Adipocyte (in vitro differentiated cells): ENCODE results near the gene AGO3.

Source experiments
- DNase-seq: peaks from one replicate; pipeline ENCODE4 v3.0.0-alpha.2; 2015; ENCODE audit warnings: low read depth
- H3K27me3 ChIP-seq: replicated peaks from 2 replicates; pipeline ENCODE4 v1.7.0; 2013; ENCODE audit warnings: mild to moderate bottlenecking, low read length, moderate library complexity; ENCODE audit not compliant: control insufficient read depth, insufficient read depth
- H3K36me3 ChIP-seq: 2 replicates; pipeline ENCODE4 v1.7.0; 2013; ENCODE audit warnings: low read length, mild to moderate bottlenecking, moderate library complexity; ENCODE audit not compliant: control insufficient read depth, insufficient read depth, severe bottlenecking
- H3K4me1 ChIP-seq: 2 replicates; pipeline ENCODE4 v1.7.0; 2013; ENCODE audit warnings: mild to moderate bottlenecking, low read length, moderate library complexity; ENCODE audit not compliant: control insufficient read depth, insufficient read depth
- H3K4me3 ChIP-seq: 2 replicates; pipeline ENCODE4 v1.7.0; 2013; ENCODE audit warnings: mild to moderate bottlenecking, low read length, moderate library complexity
- H3K9ac ChIP-seq: 2 replicates; pipeline ENCODE4 v1.7.0; 2013; ENCODE audit warnings: mild to moderate bottlenecking, low read length, moderate library complexity
- H3K9me3 ChIP-seq: 2 replicates; pipeline ENCODE4 v1.7.0; 2013; ENCODE audit warnings: mild to moderate bottlenecking, low read length, moderate library complexity; ENCODE audit not compliant: control insufficient read depth

AGO3 gene

DNA sequence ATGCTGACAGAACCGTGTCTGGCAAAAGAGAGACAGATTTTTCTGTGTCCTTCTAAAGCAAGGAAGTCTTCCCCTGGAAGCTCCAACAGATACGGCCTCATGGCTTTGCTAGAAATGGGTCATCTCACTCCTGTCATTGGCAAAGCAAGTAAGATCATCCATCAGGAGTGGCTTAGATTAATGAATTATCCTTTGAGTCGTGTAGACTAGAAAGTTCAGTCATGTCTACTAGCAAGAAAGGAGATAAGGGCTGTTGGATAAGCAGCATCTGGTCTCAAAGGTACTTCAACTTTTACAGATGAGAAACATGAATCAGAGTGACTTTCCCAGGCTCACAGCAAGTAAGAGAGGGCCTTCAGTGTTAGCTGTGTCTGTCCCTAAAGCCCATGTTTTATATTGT, 3.4 kb upstream of the AGO3 start:
- Histone ChIP-seq H3K4me1 (peaks cover 22% of the 10 kb centered on the region), H3K9me3 (no peaks in the 10 kb centered on the region), H3K4me3 (no peak overlapping the region), H3K27me3 (no peaks in the 10 kb centered on the region), H3K36me3 (no peaks in the 10 kb centered on the region), H3K9ac (no peak overlapping the region)
- no peak for DNase-seq

DNA sequence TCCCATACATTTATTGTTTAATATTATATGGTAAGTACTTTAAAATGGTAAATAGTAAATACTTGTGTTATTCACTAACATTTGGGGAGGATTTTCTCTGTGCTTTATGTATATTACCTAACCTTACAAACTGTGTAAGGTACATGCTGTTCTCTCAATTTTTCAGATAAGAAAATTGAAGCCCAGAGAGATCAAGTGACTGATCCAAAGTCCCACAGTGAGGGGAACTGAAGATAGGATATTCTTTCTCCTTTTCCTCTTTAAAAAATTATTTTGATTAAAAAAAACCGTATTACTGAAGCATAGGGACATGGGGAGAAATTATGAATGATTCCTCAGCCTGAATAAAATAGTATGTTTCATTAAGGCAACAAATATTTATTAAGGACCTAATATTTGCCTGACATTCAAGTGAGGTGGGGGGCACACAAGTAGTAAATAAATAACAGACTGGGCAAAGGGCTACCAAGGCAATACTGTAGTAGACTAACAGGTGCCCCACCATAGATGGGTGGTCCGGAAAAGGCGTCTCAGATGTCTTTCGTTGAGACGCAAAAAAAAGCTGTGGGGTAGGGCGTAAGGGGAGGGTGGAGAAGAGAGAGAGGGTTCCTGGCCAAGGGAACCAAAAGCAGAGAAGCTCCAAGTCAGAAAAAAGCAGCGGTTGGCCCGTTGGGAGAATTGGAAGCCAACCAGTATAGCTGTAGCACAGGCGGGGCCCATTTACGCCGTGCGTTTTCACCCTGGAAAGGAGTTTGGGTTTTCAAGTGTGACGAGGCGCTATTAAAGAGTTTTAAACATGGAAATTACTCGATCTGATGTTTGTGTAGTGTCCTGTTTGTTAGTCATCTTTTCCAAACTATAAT, 944 bp upstream of the AGO3 start:
- DNase-seq: peak; percentile 74
- H3K36me3 ChIP-seq: no peaks in the 10 kb centered on the region

DNA sequence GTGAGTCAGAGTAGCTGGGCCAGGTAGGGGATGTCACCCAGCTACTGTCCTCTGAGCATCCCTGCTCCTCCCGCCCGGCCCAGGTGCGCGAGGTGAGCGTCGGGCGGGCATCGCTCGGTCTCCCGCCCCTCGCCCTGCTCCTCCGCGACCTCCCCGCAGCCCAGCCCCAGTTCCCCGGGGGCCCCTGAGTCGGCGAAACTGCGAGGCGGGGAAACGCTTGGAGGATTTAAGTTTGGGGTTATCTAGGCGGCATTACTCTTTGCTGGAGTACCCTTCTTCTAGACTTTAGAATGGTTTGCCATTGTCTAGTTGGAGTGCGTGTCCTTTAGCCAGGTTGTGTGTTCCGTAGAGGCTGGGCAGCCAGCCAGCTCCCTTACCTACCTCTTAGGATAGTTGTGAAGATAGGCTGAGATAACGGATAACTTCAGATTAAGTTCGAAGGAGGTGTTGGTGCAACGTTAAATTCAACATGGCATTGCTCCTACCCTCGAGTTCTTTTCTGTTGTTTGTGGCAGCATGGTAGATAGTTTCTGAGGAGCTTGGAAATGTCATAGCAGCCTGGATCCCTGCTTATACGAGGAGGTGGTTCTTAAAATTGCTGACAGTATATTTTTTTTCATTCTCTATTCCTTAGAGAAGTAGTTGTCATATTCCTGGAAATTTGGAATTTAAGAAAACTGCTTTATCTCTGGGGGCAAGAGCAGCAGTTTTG, 697 bp downstream of the AGO3 start:
- H3K36me3 ChIP-seq: no peaks in the 10 kb centered on the region
- peak; percentile 50 for DNase-seq

More for the DNA sequence above, 944 bp upstream of the AGO3 start:
- Histone ChIP-seq H3K27me3 (no peaks in the 10 kb centered on the region), H3K9ac (peak overlapping the region; percentile 95), H3K9me3 (no peaks in the 10 kb centered on the region), H3K4me3 (peak overlapping the region; percentile 97), H3K4me1 (peaks cover 29% of the 10 kb centered on the region)

DNA sequence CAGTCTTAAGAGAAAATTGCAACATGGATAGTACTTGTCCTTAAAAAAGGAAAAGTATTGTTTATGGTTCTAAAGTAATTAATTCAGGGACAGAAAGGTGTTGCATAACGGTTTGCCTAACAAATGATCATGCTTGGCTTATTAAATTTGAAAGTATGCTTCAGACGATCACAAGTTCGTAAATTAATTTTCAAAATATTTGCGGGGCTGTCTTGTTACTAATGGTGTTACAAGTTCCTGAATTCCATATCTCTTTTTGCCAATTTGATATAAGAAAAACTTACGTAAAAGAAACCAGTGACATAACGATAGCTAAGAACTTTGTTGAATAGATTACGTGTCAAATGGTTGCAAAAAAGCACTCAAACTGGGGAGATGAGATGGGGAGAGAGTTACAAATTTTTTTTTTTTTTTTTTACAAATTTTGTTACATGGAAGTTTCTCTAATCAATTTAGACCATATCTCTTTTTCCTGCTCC, 1.3 kb downstream of the AGO3 start:
- peaks cover 41% of the 10 kb centered on the region for H3K4me1 ChIP-seq
- H3K36me3 ChIP-seq: no peaks in the 10 kb centered on the region
- no peaks in the 10 kb centered on the region for H3K27me3 ChIP-seq
- H3K4me3 ChIP-seq: peak overlapping the region; percentile 97
- H3K9ac ChIP-seq: peak overlapping the region; percentile 95
- no peaks in the 10 kb centered on the region for H3K9me3 ChIP-seq
- no peak for DNase-seq

More for the DNA sequence above, 697 bp downstream of the AGO3 start:
- Histone ChIP-seq H3K4me1 (peaks cover 35% of the 10 kb centered on the region), H3K27me3 (no peaks in the 10 kb centered on the region), H3K9me3 (no peaks in the 10 kb centered on the region), H3K4me3 (peak overlapping the region; percentile 97), H3K9ac (peak overlapping the region; percentile 95)

DNA sequence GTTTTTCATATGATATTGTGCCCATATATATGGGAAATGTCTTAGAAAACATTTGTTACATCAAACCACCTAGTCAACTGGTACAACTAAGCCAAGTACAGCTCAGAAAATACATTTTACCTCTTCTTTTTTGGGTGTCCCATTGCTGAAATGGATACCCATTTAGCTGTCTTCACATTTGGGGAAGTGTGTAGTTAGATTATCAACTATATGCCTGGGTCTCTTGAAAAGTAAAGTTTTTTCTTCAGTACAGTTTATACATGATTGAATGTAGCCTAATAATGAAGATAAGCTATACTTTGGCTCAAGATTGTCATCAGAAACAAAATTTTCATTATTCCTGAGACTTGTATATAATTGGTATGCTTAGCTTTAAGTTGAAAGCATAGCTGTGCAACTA, 2.0 kb downstream of the AGO3 start:
- Histone ChIP-seq H3K9ac (no peak overlapping the region), H3K4me1 (peaks cover 43% of the 10 kb centered on the region), H3K4me3 (peak overlapping the region; percentile 97), H3K36me3 (no peaks in the 10 kb centered on the region), H3K27me3 (no peaks in the 10 kb centered on the region), H3K9me3 (no peaks in the 10 kb centered on the region)
- DNase-seq: no peak

DNA sequence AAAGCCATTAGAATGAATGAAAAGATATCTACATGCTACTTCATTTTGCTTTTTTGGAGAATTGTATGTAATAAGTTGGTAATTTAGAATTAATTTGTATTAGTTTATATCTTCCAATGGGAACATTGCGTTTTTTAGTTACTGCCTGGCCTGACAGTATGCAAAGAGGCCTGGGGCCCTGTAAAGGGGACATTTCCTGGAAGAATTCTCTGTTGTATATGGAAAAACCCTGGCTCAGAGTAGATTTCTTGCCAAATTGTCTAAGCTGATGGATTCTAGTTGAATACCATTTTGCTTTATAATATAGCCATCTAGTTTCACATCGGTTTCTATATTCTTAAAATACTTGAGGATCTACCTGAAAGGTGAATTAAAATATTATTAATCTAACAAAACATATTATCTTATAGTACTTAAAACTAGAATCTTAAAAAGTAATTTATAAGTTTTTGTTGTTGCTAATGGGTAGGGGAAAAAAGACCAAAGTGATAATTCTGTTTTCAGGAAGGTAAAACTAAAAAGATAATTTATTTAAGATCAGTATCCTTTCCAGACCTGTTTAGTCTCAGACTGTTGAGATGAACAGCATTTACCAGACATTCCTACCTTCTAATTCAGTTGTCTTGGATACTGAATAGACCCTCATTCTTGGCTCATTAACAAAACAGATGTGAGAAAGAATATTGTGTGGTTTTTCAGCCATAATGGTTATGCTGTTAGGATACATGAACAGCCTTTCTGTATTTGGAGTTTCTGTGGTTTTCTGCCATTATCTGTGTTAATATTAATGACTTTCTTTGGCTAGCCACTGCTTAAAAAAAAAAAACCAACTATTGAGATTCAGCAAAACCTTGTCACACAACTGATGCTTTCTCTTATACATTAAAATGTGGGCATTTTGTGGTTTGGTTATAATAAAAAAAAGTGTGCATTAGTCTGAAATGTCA, 4.8 kb downstream of the AGO3 start:
- peak; percentile 91 for DNase-seq
- no peak overlapping the region for H3K9ac ChIP-seq
- H3K4me1 ChIP-seq: peaks cover 37% of the 10 kb centered on the region
- H3K27me3 ChIP-seq: no peaks in the 10 kb centered on the region
- no peaks in the 10 kb centered on the region for H3K36me3 ChIP-seq
- H3K4me3 ChIP-seq: no peak overlapping the region
- H3K9me3 ChIP-seq: no peaks in the 10 kb centered on the region

DNA sequence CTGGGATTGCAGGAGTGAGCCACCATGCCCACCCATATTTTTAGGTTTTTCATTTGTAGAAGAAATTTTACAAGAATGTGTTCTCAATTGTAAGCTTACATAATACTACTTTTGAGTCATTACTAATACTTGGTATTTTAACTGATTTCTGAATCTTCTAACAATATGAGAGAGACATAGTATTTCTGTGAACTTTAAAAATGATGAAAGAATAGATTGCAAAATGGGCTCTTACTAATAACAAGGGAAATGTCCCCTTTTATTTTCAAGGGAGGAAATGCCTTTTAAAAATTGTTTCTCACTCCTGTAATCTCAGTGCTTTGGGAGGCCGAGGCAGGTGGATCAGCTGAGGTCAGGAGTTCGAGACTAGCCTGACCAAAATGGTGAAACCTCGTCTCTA, 5.9 kb downstream of the AGO3 start:
- H3K4me1 ChIP-seq: peaks cover 37% of the 10 kb centered on the region
- no peak overlapping the region for H3K9ac ChIP-seq
- H3K4me3 ChIP-seq: no peak overlapping the region
- no peaks in the 10 kb centered on the region for H3K27me3 ChIP-seq
- no peaks in the 10 kb centered on the region for H3K36me3 ChIP-seq
- H3K9me3 ChIP-seq: no peaks in the 10 kb centered on the region
- peak; percentile 51 for DNase-seq

DNA sequence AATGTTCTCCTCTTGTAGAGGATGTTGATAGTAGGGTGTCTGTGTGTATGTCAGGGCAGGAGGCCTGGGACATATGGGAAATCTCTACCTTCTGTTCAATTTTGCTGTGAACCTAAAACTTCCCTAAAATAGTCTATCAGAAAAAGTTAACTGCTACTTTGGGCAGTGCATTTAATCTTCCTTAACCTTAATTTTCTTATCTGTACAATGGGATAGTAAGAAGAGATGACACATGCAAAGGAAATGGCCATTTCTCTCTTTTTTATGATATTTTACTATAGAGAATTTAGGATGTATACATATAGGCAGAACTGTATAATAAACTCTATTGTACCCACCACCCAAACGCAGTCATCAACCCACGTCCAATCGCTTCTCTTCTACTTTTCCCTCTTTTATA, 8.6 kb downstream of the AGO3 start:
- DNase-seq: no peak
- H3K4me3 ChIP-seq: no peak overlapping the region
- H3K4me1 ChIP-seq: peaks cover 21% of the 10 kb centered on the region
- no peaks in the 10 kb centered on the region for H3K36me3 ChIP-seq
- no peak overlapping the region for H3K9ac ChIP-seq
- no peaks in the 10 kb centered on the region for H3K27me3 ChIP-seq
- H3K9me3 ChIP-seq: no peaks in the 10 kb centered on the region

DNA sequence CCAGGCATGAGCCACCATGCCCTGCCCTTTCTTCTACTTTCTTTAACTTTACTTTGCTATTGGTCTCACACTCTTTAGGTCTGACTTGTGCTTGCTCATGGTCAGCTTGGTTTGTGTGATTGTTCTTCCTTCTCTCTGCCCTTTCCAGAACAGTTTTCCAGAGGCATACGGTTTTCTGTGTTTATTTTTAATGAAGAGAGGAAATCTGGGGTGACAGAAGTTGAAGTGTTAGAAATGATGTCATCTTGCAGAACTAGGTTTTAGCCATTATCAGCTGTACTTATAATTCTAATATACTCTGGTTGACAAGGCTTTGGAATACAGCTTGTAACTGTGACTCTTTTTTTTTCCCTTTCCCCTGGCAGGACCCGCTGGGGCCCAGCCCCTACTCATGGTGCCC, 14.4 kb downstream of the AGO3 start:
- H3K9ac ChIP-seq: no peak overlapping the region
- no peaks in the 10 kb centered on the region for H3K9me3 ChIP-seq
- no peak overlapping the region for H3K4me3 ChIP-seq
- H3K27me3 ChIP-seq: no peaks in the 10 kb centered on the region
- peaks cover 14% of the 10 kb centered on the region for H3K36me3 ChIP-seq
- no peaks in the 10 kb centered on the region for H3K4me1 ChIP-seq
- no peak for DNase-seq

DNA sequence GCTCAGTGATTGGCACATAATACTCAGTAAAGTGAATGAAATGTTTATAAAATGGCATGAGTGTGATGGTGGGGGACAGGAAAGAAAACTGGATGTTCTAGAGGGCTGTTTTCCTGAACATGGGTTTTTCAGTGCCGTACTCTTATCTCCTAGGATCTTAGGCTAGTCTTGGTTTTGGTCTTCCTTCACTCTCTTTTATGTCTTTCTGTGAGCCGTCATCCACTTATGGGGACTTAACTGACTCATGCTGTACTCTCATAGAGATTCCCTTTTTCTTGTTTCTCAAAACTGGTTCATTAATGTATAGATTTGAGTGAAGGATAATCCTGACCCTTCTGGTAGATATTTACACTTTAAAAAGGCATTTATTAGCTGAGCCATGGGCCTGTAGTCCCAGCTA, 16.6 kb downstream of the AGO3 start:
- Histone ChIP-seq H3K36me3 (peaks cover 17% of the 10 kb centered on the region), H3K9ac (no peak overlapping the region), H3K27me3 (no peaks in the 10 kb centered on the region), H3K4me3 (no peak overlapping the region), H3K4me1 (no peaks in the 10 kb centered on the region), H3K9me3 (no peaks in the 10 kb centered on the region)
- DNase-seq: no peak

DNA sequence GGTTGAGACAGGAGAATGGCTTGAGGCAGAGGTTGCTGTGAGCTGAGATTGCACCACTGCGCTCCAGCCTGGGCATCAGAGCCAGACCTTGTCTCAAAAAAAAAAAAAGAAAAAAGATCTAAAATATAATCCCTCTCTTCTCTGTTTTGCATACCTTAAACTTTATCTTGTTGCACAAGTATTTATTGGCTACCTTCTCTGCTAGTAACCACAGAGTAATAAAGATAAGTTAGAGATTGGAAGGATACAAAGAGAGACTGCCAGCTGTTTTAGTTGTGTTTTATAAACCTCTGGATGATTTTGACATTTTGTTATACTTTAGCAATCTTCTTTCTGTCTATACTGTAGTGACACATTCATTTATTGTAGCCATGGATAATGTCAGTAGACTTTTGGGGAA, 27.7 kb downstream of the AGO3 start:
- H3K4me3 ChIP-seq: no peak overlapping the region
- DNase-seq: no peak

More for the DNA sequence above, 27.7 kb downstream of the AGO3 start:
- H3K27me3 ChIP-seq: no peaks in the 10 kb centered on the region
- H3K9ac ChIP-seq: no peak overlapping the region
- no peaks in the 10 kb centered on the region for H3K36me3 ChIP-seq
- H3K9me3 ChIP-seq: no peaks in the 10 kb centered on the region
- peaks cover 5% of the 10 kb centered on the region for H3K4me1 ChIP-seq
